Stimulated activated CD4-positive, alpha-beta T cell treated with anti-CD3 and anti-CD28 coated beads, Interleukin-4, amount 100 ng/mL, for 1 hour (primary cell): ENCODE measurements around the gene TMEM175.

Experiments
- DNase-seq: peaks from one replicate; pipeline ENCODE4 v3.0.0-alpha.2; 2020

TMEM175 gene, protein sequence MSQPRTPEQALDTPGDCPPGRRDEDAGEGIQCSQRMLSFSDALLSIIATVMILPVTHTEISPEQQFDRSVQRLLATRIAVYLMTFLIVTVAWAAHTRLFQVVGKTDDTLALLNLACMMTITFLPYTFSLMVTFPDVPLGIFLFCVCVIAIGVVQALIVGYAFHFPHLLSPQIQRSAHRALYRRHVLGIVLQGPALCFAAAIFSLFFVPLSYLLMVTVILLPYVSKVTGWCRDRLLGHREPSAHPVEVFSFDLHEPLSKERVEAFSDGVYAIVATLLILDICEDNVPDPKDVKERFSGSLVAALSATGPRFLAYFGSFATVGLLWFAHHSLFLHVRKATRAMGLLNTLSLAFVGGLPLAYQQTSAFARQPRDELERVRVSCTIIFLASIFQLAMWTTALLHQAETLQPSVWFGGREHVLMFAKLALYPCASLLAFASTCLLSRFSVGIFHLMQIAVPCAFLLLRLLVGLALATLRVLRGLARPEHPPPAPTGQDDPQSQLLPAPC

GRCh38 chr4:931960-932712 lies at the start of gene TMEM175, which contains the start of gene GAK:
Gene TMEM175 (plus strand): TSS chr4:932460. CDS start chr4:947740, 15,280 bp downstream.
Gene GAK (minus strand): TSS chr4:932316. CDS start chr4:932187, 129 bp downstream.
- DNase-seq = peak; percentile 96

DNA sequence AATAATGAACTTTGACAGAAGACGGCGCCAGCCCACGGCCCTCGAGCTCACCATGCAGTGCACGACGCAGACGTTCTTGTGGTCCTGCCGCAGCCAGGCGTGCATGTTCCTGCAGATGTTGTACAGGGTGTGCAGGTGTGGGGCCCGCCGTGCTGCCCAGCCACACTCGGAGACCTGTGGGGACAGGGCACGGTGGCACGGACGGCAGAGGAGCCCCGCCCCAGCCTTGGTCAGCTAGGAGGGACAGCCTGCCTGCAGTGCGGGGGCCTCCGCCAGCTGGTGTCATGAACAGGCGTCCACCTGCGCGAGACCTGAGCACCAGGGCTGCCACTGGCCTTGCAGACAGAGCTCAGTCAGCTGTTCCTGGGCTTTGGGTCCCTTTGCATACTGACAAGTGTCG lies 49.6 kb upstream of the TMEM175 start:
- no peak for DNase-seq

- DNase-seq = no peak
Measured at GRCh38 chr4:883377-884095, 48.7 kb upstream of the TMEM175 start.

- no peak for DNase-seq
Measured at GRCh38 chr4:884259-884658, 48.0 kb upstream of the TMEM175 start.

DNA sequence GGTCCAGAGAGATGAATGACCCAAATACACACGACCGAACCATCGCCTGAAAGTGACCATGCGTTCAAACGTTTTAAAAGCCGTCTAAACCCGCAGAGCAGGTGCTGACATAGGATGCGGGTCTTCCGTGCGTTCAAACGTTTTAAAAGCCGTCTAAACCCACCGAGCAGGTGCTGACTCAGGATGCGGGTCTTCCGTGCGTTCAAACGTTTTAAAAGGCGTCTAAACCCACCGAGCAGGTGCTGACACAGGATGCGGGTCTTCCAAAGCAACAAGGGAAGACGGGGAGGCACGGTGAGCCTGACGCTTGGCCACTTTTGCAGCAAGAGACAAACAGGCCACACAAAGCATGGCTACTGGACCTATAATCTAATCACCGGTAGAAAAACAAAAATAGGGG lies 47.4 kb upstream of the TMEM175 start:
- DNase-seq = no peak

DNA sequence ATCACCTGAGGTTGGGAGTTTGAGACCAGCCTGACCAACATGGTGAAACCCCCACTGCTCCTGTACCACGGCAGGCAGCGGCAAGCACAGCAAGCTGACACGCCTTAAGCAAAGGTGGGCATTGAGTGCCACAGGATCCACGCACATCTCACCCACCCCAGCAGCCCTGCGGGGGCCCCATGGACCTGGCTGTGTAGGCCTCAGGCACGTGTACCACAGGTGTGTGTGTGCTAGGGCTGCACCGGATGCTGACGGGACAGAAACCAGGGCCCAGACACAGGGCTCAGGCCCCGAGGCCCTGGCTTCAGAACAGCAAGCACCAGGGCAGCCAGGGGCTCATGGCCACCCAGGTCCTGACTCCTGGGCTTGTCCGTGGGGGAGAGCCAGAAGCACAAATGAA lies 46.9 kb upstream of the TMEM175 start:
- DNase-seq = no peak

- DNase-seq = no peak
Measured at GRCh38 chr4:886244-886643, 46.0 kb upstream of the TMEM175 start.

DNA sequence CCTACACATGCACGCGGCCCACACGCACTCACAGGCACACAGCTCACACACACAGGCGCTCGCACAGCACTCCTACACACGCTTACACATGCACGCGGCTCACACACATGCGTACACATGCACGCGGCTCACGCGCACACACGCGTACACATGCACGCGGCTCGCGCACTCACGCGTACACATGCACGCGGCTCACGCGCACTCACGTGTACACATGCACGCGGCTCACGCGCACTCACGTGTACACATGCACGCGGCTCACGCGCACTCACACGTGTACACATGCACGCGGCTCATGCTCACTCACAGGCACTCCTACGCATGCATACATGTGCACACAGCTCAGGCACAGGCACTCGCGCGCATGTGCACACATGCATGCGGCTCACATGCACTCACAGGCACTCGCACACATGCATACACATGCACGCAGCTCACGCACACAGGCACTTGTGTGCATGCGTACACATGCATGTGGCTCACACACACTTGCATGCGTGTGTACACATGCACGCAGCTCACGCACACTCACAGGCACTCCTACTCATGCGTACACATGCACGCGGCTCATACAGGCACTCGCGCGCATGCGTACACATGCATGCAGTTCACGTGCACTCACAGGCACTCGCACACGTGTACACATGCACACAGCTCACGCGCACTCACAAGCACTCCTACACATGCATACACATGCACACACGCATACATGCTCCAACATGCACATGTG lies 45.1 kb upstream of the TMEM175 start:
- DNase-seq = no peak

DNA sequence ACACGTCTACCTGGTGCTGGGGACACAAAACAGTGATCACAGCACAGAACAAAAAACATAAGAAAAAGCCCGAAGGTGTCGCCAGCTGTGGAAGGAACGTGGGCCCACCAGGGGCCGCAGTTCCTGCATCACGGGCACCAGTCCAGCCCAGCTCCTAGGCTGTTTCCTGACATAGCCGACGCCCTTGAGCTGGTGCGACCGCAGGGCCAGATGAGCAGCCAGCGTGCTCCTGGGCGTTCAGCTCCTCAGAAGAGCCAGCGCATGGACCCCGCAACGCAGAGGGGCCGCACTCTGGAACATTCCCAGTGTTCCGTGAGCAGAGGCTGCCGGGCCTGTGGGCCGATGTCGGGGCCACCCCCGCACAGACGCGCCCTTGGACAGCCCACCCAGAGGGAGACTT lies 44.2 kb upstream of the TMEM175 start:
- DNase-seq = no peak

GRCh38 chr4:889516-889915 lies 42.7 kb upstream of the TMEM175 start:
- no peak for DNase-seq

GRCh38 chr4:890036-890695 lies 42.1 kb upstream of the TMEM175 start:
- DNase-seq = no peak

DNA sequence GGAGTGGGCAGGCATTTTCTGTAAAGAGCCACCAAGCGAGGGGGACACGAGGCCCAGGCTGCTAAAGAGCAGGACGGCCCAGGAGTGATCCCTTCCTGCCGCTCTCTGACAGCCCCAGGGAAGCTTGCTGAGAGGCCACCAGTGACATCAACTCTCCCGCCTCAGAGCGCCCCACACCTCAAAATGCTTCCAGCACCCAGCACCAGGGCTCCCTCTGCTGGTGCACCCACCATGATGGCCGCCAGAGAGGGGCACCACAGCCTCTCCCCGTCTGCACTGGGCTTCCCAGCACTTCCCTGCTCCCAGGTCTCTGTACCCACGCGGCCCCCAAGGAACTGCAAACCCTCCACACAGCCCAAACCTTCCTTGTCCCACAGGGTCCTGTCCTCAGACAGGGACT lies 40.5 kb upstream of the TMEM175 start:
- DNase-seq = peak; percentile 26

GRCh38 chr4:892780-893179 lies 39.5 kb upstream of the TMEM175 start:
- DNase-seq = no peak

- DNase-seq = no peak
Measured at GRCh38 chr4:893276-893994, 38.8 kb upstream of the TMEM175 start.

- no peak for DNase-seq
Measured at GRCh38 chr4:893995-894705, 38.1 kb upstream of the TMEM175 start.

DNA sequence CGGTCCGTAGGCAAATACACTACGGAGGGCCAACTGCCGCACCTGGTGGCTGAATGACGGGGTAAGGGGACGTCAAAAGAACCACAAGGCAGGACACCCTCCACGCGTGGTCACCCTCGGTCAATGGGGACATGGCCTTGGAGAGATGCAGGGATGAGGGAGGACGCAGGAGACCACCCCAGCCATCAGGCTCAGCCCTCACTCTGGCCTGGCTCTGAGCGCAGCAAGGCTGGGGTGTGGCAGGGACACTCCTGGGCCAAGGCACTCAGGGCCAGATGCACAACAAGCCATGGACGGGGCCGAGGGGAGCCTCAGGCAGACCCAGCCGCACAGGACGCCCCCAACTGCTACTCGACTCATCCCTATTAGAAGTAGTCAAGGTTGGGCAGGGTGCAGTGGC lies 36.7 kb upstream of the TMEM175 start:
- no peak for DNase-seq

- no peak for DNase-seq
Measured at GRCh38 chr4:896216-896615, 36.0 kb upstream of the TMEM175 start.

DNA sequence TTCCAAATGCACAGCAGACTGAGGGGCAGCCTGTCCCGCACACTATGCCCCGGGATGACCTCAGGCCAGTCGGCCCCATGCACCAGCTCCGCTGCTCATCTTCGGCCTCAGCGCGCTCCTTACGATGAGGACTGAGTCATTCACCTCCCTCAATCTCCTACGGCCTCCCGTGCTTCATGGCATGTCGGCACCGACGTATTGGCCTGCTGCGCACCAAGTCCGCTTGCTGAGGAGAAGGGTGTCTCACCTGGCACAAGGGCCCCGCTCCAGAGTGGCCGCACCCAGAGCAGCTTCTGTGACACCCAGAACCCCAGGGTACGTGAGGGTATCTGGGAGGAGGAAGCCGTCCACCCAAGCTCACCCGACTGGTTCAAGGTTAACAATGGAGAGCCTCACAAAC lies 35.6 kb upstream of the TMEM175 start:
- no peak for DNase-seq

DNA sequence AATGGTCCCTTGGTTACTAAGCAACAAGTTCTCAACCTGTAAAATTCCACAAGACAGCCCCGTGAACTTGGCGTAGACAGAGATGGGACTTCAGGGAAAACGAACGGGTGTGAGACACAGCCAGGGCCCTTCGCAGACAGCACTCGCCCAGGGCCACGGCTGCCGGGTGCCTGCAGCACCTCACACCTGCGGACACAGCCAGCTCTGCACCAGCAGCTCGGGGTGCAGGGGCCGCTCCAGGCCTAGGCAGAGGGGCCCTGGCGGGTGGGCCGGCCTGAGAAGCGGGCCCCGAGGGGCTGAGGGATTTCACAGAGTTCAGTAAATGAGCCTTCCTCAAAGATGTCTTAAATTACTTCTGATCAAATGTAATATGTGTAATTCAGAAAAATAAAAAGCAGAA lies 34.1 kb upstream of the TMEM175 start:
- no peak for DNase-seq

DNA sequence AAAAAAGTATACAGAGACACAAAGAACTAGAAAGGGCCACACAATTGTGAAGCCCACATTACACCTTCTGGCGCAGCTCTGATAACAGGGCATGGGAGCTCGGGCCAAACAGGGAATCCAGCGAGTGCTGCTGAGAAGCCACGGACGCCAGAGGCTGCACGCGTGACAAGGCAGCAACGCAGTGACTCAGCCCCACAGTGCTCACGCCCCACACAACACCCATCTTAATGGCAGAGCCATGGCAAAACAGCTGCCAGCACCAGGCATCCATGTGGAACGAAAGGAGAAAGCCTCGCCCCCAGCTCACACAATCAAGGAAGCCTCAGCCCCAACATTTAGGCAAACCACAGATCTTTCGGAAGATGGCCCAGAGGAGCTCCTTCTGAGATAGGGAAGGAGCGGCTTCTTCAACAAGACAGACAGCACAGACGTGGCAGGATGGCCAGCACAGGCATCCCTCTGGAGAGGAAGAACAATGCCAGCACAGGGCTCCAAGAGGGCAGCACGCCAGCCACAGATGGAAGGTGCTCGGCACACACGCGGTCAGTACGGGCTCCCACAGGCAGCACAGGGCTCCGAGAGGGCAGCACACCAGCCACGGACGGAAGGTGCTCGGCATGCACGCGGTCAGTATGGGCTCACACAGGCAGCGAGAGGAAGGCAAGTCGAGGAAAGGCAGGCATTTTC lies 33.2 kb upstream of the TMEM175 start:
- DNase-seq = no peak
